Measurements from ENCODE around the gene VSIG4. TPM values are rescaled to one million over a fixed set of nuclear protein-coding genes. Genes with fewer than 3 reads are reported as not detected.
"Not testable (repeated sequence)": the region's sequence is repeated elsewhere in the genome, so short reads cannot be mapped to it uniquely, and the experiment has no call there.

The VSIG4 gene
- total RNA-seq, 1 donor from 2014 or later, result not detected

- no peak for DNase-seq
These were observed 32.0 kb downstream of the VSIG4 start for GRCh38 chrX:66007851-66008250.

DNA sequence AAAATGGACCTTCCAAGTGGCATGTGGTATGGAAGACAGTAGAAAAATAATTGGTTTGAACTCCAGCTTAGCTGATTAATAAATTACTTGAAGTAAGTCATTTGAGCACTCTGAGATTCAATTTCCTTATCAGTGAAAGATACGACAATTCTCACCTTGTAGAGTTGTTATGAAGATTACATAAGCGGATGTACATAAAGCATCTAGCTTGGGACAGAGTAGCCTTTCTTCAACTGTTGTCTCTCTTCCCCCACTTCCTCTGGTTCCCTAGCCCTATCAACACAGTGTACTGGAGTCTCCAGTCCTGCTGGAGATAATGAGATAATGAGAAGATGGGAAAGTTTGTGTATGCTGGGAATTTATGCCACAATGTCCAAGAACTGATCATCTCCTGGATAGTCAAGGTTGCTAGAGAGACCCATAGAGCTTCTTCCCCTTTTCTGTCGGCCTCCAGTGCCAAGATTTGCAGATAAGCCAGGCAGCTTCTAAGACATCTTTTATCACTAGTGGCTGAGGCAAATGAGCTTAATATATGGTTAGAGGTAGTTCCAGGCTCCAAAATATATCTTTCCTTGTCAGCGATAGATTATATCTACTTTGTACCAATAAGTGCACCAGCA lies 33.9 kb downstream of the VSIG4 start:
- DNase-seq, result no peak

DNA sequence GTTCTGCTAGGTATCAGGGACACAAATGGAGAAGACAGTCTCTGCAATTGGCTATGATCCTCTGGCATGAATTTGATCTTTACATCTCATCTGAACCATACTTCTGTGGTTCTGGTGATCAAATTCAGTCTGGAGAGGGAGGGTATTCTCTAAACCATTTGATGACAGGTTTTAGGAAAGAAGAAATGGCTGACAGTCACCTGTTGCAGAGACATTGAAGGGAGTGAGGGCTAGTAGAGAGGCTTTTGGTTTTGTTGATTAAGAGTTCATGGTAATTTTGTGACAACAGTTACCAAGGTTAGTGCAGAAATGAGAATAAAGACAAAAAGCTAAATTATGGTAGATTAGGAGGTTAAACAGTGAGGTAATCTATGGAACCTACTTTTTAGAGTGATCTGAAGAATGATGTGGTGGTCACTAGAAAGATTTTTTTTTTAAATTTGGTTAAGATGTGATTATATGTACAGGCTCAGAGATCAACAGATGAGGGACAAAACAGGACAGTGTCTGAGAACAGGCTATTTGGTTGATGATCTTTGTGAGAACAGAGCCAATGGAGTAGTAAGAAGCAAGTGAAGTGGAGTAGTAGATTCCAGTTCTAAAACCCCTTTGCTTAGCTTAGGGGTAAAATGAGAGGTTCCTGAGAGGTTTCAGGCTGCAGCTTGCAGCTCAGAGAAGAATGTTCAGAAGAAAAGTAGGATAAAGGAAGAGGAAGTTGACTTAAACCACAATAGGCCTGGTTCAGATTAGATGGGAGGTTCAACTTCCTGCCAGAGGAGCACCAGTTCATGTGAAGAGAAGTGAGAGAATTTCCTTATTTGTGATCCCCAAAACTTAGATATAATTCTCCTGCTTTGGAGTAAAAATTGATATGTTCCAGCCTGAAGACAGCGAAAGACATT lies 34.7 kb downstream of the VSIG4 start:
- no peak for DNase-seq

GRCh38 chrX:66002824-66003680 lies 36.8 kb downstream of the VSIG4 start:
- no peak for DNase-seq

- DNase-seq, result no peak
These were observed 38.3 kb downstream of the VSIG4 start for GRCh38 chrX:66001596-66001995.

DNA sequence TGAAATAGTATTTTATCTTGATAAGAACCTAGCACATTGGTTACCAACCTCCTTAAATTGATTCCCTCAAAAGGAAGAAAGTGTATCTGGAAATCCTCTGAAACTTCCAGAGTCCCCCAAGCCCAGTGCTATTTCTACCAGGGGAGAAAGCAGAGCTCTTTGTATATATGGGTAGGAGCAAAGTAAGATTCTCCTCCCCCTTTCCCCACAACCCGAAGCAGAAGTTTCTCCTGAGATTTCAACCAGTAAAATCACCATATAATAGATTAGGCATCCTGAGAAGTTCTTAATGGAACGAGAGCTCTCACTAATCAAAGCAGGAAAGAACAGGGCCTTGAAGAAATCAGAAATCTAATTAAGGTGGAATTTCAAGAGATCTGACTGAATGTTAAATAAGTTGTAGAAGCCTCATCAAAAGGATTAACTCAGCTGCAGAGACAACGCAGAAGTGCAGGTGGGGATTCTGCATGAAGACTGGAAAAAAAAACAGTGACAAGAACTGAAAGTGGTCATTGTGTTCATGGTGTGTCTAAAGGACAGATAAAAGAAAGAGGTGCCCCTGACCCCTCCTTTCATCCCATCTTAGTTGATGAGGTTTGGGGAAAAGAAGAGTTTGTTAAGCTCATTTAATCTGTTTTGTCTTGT lies 39.1 kb downstream of the VSIG4 start:
- no peak for DNase-seq

GRCh38 chrX:66000178-66000577 lies 39.7 kb downstream of the VSIG4 start:
- no peak for DNase-seq

- DNase-seq, result no peak
These were observed 40.2 kb downstream of the VSIG4 start for GRCh38 chrX:65999563-66000148.

DNA sequence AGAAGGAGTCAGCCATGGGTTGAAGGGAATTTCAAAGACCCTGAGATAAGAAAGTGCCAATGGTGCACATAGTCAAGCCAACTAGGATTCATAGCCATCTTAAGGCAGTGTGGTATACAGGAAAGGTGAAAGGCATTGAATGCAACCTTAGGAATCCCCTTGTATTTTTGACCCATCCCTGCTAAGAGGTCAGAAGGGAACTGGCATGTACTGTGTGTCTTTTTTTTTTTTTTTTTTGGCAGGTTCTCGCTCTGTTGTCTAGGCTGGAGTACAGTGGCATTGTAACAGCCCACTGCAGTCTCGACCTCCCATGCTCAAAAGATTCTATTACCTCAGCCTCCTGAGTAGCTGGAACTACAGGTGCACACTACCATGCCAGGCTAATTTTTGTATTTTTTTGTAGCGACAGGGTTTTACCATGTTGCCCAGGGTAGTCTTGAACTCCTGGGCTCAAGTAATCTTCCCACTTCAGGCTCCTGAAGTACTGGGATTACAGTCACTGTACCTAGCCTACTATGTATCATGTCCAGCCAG lies 40.8 kb downstream of the VSIG4 start:
- DNase-seq, result no peak

DNA sequence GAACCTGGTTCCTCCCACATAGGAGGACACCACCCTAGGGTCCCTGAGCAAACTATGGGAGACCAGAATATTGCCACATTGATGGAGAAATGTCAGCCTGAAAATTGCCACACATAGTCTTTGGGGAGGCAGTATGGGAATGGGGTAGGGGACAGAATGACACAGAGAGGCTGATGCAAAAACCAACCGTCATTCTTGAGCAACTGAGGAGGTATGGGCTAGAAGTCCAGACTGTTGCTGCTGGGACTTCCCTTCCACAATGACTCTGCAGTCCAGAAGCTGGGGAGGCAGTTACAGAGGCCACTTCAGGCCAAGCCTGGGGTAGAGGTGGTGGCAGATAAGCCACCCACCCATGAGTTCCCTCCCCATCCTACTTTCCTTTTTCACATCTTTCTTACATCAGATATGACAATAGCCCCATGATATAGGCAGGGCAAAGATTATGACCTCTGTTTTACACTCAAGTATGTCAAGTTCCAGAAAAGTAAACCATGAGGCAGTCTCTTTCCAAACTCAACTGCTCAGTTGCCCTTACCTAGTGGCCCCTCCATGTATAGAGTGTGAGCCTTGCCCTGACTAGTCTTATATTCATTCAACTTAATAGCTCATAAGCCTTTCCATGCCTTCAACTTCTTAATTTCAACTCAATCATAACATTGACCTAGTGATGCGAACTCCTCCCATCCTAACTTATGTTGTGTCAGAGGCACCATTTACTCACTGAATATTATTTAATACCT lies 41.7 kb downstream of the VSIG4 start:
- DNase-seq, result no peak

DNA sequence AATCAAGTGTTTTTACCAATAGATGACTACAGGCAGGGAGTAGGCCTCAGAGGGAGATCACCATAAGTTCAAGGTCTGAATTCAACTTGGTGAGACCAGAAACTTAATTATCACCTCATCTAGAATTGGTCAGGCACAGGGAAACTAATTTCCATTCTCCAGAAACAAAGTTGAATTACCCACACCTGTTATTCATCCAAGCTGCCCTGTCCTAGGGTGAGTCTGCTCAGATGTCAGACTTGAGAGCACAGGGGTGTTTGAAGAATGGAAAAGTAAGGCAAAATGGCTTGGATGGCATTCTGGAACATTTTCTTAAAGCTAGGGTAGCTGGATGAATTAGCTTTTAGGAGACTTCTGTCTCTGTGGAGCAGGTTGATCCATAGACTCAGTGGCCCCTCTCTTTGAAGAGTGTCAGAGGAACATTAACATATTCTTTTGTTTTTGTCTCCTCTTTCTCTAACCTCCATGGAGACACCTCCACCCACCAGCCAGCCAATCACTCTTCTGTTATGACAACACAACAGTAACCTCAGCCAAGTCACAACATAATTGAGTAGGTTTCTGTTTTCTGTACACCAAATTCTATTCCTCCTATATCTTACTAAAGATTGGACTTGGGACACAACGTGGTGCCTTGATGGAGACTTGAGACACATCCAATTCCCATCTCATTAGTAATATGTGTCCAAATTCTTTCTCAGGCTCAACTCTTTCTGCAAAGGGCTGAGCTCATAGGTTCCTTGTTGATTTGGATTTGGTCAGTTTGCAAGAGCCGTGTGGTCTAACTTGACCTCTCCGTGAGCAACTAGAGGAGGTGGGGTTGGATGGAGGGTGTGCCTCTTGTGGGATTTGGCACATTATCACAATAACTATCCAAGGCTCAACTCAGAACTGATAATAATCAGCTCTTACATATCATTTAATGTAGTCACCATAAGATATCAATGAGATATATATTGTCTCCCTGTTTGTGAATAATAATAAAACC lies 45.1 kb downstream of the VSIG4 start:
- no peak for DNase-seq

DNA sequence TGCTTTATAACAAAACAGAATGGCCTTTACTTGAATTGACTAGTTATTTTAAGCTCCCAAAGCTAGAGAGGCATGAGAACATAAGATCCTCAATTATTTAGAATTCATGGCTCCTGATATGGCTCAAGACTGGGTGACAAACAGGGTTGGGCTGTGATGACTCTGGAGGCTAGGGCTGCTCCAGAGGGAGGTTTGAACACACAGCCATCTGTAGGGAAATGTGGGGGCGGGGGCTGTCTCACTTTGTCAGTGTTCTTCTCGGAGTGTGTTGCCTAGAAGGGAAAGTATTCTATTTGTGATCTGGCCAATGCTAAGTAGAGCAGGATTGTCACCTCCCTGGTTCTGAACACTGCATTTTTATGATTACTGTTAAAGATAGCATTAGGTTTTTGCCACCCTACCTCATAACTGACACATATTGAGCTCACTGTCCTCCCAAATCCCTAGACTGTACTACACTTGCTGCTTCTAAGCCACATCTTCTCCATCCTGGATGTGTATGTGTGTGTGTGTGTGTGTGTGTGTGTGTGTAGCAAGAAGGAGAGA lies 45.9 kb downstream of the VSIG4 start:
- DNase-seq, result no peak

DNA sequence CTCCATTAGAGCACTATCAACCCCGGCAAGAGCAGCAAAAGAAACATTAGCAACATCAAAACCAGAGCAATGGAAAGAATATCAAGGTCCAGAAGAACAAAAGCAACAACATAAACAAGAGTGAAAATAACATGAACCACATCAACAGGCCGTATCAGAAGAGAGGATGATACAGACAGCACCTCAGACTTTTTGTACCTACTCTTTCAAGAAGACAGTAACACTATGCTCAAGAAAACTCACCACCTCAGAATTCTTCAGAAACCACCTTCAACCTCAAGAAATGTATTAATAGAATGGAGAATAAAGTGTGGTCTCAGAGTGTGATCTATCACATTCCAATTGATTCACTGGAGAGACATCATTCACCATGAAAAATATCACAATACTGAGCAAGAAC lies 46.5 kb downstream of the VSIG4 start:
- DNase-seq, result no peak

GRCh38 chrX:65990702-65991101 lies 49.2 kb downstream of the VSIG4 start:
- no peak for DNase-seq

GRCh38 chrX:65987811-65988210 lies 52.1 kb downstream of the VSIG4 start:
- DNase-seq, result no peak

GRCh38 chrX:65985922-65986588 lies 53.8 kb downstream of the VSIG4 start:
- DNase-seq, result peak; percentile 70

GRCh38 chrX:65985211-65985610 lies 54.7 kb downstream of the VSIG4 start:
- no peak for DNase-seq

DNA sequence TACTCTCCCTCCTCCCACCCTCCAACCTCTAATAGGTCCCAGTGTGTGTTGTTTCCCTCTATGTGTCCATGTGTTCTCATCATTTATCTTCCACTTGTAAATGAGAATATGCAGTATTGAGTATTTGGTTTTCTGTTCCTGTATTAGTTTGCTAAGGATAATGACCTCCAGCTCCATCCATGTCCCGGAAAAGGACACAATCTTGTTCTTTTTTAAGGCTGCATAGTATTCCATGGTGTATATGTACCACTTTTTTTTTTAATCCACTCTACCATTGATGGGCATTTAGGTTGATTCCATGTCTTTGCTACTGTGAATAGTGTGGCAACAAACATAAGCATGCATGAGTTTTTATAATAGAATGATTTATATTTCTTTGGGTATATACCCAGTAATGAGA lies 62.7 kb downstream of the VSIG4 start:
- not testable (repeated sequence) for DNase-seq

- no peak for DNase-seq
These were observed 63.7 kb downstream of the VSIG4 start for GRCh38 chrX:65976161-65976560.

All from dermis blood vessel endothelial cell (primary cell).